ENCODE data around the gene CDK14.

The CDK14 gene

GRCh38 chr7:90681336-90682022 lies 85.4 kb downstream of the CDK14 start:
- H3K36me3 ChIP-seq (ENCODE audit: insufficient read depth, low read length): no peaks in the 10 kb centered on the region

GRCh38 chr7:90686146-90686545 lies 90.0 kb downstream of the CDK14 start:
- no peak for TF ChIP-seq EZH2phosphoT487 (IDR thresholded peaks at IDR 0.05; ENCODE audit: borderline replicate concordance)
- TF ChIP-seq CTCF (conservative IDR thresholded peaks at IDR 0.05; ENCODE audit: low read length): no peak
- no peaks in the 10 kb centered on the region for H3K9me2 ChIP-seq (replicated peaks; ENCODE audit: low read depth, low read length)
- no peak overlapping the region for H2AFZ ChIP-seq (ENCODE audit: low read length)
- no peaks in the 10 kb centered on the region for H3K4me1 ChIP-seq (ENCODE audit: insufficient read depth, low read length, poor library complexity, severe bottlenecking)
- H3K9me3 ChIP-seq (ENCODE audit: insufficient read depth, low read depth, low read length): no peaks in the 10 kb centered on the region
- no peaks in the 10 kb centered on the region for H3K36me3 ChIP-seq (ENCODE audit: insufficient read depth, low read length)
- no peak overlapping the region for H3K4me2 ChIP-seq (ENCODE audit: low read depth, low read length, poor library complexity, severe bottlenecking)
- no peak overlapping the region for H3K4me3 ChIP-seq (ENCODE audit: low read length, poor library complexity, severe bottlenecking)
- H3K9ac ChIP-seq (ENCODE audit: low read depth, low read length, poor library complexity, severe bottlenecking): no peak overlapping the region
- no peaks in the 10 kb centered on the region for H3F3A ChIP-seq (ENCODE audit: low read depth)
- no peaks in the 10 kb centered on the region for H3K27me3 ChIP-seq (ENCODE audit: insufficient read depth, low read length, poor library complexity, severe bottlenecking)
- H4K20me1 ChIP-seq (ENCODE audit: insufficient read depth, low read length, poor library complexity, severe bottlenecking): no peaks in the 10 kb centered on the region
- H3K79me2 ChIP-seq (ENCODE audit: insufficient read depth, low read length): no peaks in the 10 kb centered on the region

More at GRCh38 chr7:90681336-90682022, 85.4 kb downstream of the CDK14 start:
- no peak overlapping the region for H3K4me3 ChIP-seq (ENCODE audit: low read length, poor library complexity, severe bottlenecking)
- H3K9me3 ChIP-seq (ENCODE audit: insufficient read depth, low read depth, low read length): no peaks in the 10 kb centered on the region
- TF ChIP-seq CTCF (conservative IDR thresholded peaks at IDR 0.05; ENCODE audit: low read length) (no peak), EZH2phosphoT487 (IDR thresholded peaks at IDR 0.05; ENCODE audit: borderline replicate concordance) (no peak)
- no peaks in the 10 kb centered on the region for H4K20me1 ChIP-seq (ENCODE audit: insufficient read depth, low read length, poor library complexity, severe bottlenecking)
- H3K27me3 ChIP-seq (ENCODE audit: insufficient read depth, low read length, poor library complexity, severe bottlenecking): no peaks in the 10 kb centered on the region
- no peaks in the 10 kb centered on the region for H3F3A ChIP-seq (ENCODE audit: low read depth)
- no peaks in the 10 kb centered on the region for H3K79me2 ChIP-seq (ENCODE audit: insufficient read depth, low read length)
- no peak overlapping the region for H3K4me2 ChIP-seq (ENCODE audit: low read depth, low read length, poor library complexity, severe bottlenecking)
- H2AFZ ChIP-seq (ENCODE audit: low read length): no peak overlapping the region
- no peaks in the 10 kb centered on the region for H3K4me1 ChIP-seq (ENCODE audit: insufficient read depth, low read length, poor library complexity, severe bottlenecking)
- no peaks in the 10 kb centered on the region for H3K9me2 ChIP-seq (replicated peaks; ENCODE audit: low read depth, low read length)
- H3K9ac ChIP-seq (ENCODE audit: low read depth, low read length, poor library complexity, severe bottlenecking): no peak overlapping the region

- no peak overlapping the region for H2AFZ ChIP-seq (ENCODE audit: low read length)
- no peaks in the 10 kb centered on the region for H3K9me3 ChIP-seq (ENCODE audit: insufficient read depth, low read depth, low read length)
Observed at GRCh38 chr7:90688810-90689209, 92.7 kb downstream of the CDK14 start.

More at GRCh38 chr7:90688810-90689209, 92.7 kb downstream of the CDK14 start:
- TF ChIP-seq EZH2phosphoT487 (IDR thresholded peaks at IDR 0.05; ENCODE audit: borderline replicate concordance): no peak
- no peak for TF ChIP-seq CTCF (conservative IDR thresholded peaks at IDR 0.05; ENCODE audit: low read length)
- H3K9ac ChIP-seq (ENCODE audit: low read depth, low read length, poor library complexity, severe bottlenecking): no peak overlapping the region
- H3K79me2 ChIP-seq (ENCODE audit: insufficient read depth, low read length): no peaks in the 10 kb centered on the region
- no peaks in the 10 kb centered on the region for H3F3A ChIP-seq (ENCODE audit: low read depth)
- H3K9me2 ChIP-seq (replicated peaks; ENCODE audit: low read depth, low read length): no peaks in the 10 kb centered on the region
- H4K20me1 ChIP-seq (ENCODE audit: insufficient read depth, low read length, poor library complexity, severe bottlenecking): no peaks in the 10 kb centered on the region
- no peaks in the 10 kb centered on the region for H3K27me3 ChIP-seq (ENCODE audit: insufficient read depth, low read length, poor library complexity, severe bottlenecking)
- H3K36me3 ChIP-seq (ENCODE audit: insufficient read depth, low read length): no peaks in the 10 kb centered on the region
- no peak overlapping the region for H3K4me2 ChIP-seq (ENCODE audit: low read depth, low read length, poor library complexity, severe bottlenecking)
- no peak overlapping the region for H3K4me3 ChIP-seq (ENCODE audit: low read length, poor library complexity, severe bottlenecking)
- no peaks in the 10 kb centered on the region for H3K4me1 ChIP-seq (ENCODE audit: insufficient read depth, low read length, poor library complexity, severe bottlenecking)

Data from Loucy (cell line).